IPS DF 6.9 (cell line): ENCODE measurements around the gene LIPM.

ENCODE experiments used
- DNase-seq: peaks from one replicate; pipeline ENCODE4 v3.0.0-alpha.2; 2013; ENCODE audit warnings: low read depth, low spot score
- H3K27ac ChIP-seq: one replicate; pipeline ENCODE4 v1.5.1; 2013; ENCODE audit warnings: low read length, control low read depth
- H3K27me3 ChIP-seq: 2 replicates; pipeline ENCODE4 v1.6.1; 2013; ENCODE audit warnings: mild to moderate bottlenecking, low read length; ENCODE audit not compliant: control insufficient read depth, insufficient read depth
- H3K36me3 ChIP-seq: 2 replicates; pipeline ENCODE4 v1.6.1; 2013; ENCODE audit warnings: low read length; ENCODE audit not compliant: control insufficient read depth, insufficient read depth
- H3K4me1 ChIP-seq: 2 replicates; pipeline ENCODE4 v1.6.1; 2013; ENCODE audit warnings: low read length; ENCODE audit not compliant: control insufficient read depth, insufficient read depth
- H3K4me3 ChIP-seq: 2 replicates; pipeline ENCODE4 v1.5.1; 2013; ENCODE audit warnings: mild to moderate bottlenecking, low read length
- H3K9me3 ChIP-seq: 2 replicates; pipeline ENCODE4 v1.6.1; 2013; ENCODE audit warnings: low read length, inconsistent platforms; ENCODE audit not compliant: control insufficient read depth, insufficient read depth
- WGBS: extraction: QIAGEN DNeasy Blood & Tissue Kit; methylation state at CpG from one replicate; pipeline ENCODE4 v1.1.7; 2013; ENCODE audit warnings: mixed read lengths, missing lambda C conversion rate; ENCODE audit not compliant: insufficient read length, insufficient coverage; 5-methylcytosine and 5-hydroxymethylcytosine counted together

Gene LIPM, protein sequence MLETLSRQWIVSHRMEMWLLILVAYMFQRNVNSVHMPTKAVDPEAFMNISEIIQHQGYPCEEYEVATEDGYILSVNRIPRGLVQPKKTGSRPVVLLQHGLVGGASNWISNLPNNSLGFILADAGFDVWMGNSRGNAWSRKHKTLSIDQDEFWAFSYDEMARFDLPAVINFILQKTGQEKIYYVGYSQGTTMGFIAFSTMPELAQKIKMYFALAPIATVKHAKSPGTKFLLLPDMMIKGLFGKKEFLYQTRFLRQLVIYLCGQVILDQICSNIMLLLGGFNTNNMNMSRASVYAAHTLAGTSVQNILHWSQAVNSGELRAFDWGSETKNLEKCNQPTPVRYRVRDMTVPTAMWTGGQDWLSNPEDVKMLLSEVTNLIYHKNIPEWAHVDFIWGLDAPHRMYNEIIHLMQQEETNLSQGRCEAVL

DNA sequence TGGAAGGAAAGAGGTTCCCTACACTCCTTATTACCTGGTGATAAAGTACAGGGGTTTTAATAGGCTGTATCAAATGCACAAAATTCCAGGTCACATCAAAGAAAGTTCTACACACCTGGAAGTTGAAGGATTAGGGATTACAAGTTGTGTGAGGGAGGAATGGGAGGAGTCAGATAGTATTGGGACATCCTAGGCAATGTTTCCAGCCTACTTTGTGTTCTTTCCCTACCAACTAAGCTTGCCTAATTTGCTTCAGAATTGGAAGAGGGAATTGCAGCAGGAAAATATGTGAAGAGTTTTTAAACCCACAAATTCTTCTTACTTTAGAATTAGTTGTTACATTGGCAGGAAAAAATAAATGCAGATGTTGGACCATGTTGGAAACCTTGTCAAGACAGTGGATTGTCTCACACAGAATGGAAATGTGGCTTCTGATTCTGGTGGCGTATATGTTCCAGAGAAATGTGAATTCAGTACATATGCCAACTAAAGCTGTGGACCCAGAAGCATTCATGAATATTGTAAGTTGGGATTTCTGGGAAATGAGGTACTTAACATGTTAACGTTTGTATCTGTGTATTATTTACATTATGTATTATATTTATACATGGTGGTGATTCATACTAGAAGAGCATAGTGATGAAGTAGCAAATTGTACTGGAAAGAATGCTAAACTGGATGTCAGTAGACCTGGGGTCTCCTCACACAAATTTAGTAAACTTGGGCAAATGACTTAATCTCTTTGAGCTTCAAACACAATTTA lies at the start of gene LIPM:
TSS of gene LIPM (plus strand) at position 208 of the 763 bp plus-strand sequence. CDS start at position 375, 167 bp downstream.
- H3K27me3 ChIP-seq, result no peaks in the 10 kb centered on the region
- no peaks in the 10 kb centered on the region for H3K9me3 ChIP-seq
- no CpG with 5 or more reads among the region's 2 CpGs for WGBS
- no peaks in the 10 kb centered on the region for H3K4me1 ChIP-seq
- DNase-seq, result no peak
- no peaks in the 10 kb centered on the region for H3K36me3 ChIP-seq
- H3K4me3 ChIP-seq, result no peak within 1 kb of the TSS
- no peak within 1 kb of the TSS for H3K27ac ChIP-seq

DNA sequence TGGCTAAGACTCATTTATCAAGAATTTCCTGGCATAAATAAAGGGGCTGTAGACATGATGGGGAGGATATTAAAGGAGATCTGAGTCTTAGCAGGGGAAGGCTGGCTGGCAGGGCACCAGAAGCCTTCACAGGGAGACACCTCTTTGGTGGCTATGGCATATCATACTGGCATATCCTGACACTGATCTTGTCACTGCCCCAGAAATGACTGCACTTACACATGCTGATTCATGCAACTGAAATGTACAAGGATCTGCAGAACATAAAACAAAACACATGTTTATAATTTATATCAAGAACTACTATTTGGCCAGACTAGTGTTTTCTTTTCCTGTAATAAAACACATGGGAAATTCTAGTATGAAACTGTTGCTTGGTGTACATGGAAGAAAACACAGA lies 48.2 kb upstream of the LIPM start:
- DNase-seq, result no peak
- no peaks in the 10 kb centered on the region for H3K36me3 ChIP-seq
- H3K27me3 ChIP-seq, result no peaks in the 10 kb centered on the region
- H3K9me3 ChIP-seq, result no peaks in the 10 kb centered on the region
- no peak overlapping the region for H3K4me3 ChIP-seq
- H3K4me1 ChIP-seq, result no peaks in the 10 kb centered on the region
- no peak overlapping the region for H3K27ac ChIP-seq

DNA sequence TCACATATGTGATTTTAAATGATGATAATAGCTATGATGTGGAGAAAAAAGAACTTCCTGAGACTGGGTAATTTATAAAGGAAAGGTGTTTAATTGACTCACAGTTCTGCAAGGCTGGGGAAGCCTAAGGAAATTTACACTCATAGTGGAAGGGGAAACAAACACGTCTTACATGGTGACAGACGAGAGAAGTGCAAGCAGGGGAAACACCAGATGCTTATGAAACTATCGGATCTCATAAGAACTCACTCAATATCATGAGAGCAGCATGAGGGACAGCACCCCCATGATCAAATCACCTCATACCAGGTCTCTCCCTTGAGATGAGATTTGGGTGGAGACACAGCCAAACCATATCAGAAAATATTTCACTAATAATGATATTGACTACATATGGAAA lies 46.8 kb upstream of the LIPM start:
- DNase-seq, result no peak
- H3K36me3 ChIP-seq, result no peaks in the 10 kb centered on the region
- H3K27me3 ChIP-seq, result no peaks in the 10 kb centered on the region
- H3K9me3 ChIP-seq, result no peaks in the 10 kb centered on the region
- no peaks in the 10 kb centered on the region for H3K4me1 ChIP-seq
- no peak overlapping the region for H3K27ac ChIP-seq
- WGBS, result no CpG with 5 or more reads among the region's 3 CpGs
- H3K4me3 ChIP-seq, result no peak overlapping the region

DNA sequence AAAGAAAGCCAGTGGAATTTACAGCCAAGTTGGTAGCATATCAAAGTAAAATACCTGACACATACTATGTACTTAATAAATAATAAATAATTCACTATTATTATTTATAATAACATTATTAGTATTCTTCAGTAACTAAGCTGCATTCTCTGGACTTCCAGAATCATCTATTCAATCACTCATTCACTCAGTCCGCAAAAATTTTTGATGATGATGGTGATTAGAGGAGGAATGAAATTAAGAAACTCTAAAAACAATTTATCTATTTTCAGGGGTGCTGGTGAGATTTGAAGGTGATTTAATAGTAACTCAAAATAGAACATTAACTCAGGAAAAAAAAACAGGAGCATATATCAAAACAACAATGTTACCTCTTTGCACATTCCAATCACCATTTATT lies 45.9 kb upstream of the LIPM start:
- no peak for DNase-seq
- Histone ChIP-seq H3K27me3 (no peaks in the 10 kb centered on the region), H3K36me3 (no peaks in the 10 kb centered on the region), H3K4me1 (no peaks in the 10 kb centered on the region), H3K27ac (no peak overlapping the region), H3K4me3 (no peak overlapping the region), H3K9me3 (no peaks in the 10 kb centered on the region)
- WGBS, result no CpG with 5 or more reads among the region's 1 CpG

DNA sequence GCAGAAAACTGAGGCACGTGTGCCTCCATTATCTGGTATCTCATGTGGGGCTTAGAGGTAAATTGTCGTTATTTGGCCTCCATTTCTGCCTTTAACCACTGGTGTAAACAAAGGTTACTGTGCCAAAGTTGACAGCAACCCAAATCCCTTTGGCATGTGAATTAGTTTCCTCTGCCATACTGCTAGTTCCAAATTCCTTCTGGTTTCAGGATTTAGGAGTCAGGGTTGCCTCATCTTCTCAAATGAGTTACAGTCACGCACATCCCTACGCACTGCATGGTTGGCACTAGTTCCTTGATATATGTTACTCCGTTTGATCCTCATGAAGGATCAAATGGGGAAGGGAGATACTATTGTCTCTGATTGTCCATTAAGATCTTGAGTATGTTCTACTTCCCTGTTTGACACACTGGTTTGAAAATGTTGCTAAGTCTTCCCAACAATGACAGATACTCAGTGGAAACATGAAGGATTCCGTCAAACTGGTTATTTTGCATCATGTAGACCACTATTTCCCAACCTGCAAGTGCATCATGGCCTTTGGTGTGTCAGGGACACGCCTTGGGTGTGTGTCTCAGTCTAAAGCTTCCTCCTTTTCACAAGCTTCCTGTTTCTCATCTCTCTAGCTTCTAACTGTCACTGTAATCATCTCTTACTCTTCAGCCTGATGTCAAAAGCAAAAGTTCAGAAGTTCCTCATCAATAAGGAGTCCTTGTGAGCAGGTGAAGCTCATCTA lies 43.0 kb upstream of the LIPM start, which contains the start of gene LIPN:
TSS of gene LIPN (plus strand) at position 655 of the 736 bp plus-strand sequence. CDS start 1,386 bp downstream, outside the sequence.
- H3K27ac ChIP-seq, result no peak within 1 kb of the TSS
- no peaks in the 10 kb centered on the region for H3K36me3 ChIP-seq
- DNase-seq, result no peak
- WGBS, result no CpG with 5 or more reads among the region's 7 CpGs
- H3K4me3 ChIP-seq, result no peak within 1 kb of the TSS
- no peaks in the 10 kb centered on the region for H3K4me1 ChIP-seq
- H3K9me3 ChIP-seq, result no peaks in the 10 kb centered on the region
- H3K27me3 ChIP-seq, result no peaks in the 10 kb centered on the region

DNA sequence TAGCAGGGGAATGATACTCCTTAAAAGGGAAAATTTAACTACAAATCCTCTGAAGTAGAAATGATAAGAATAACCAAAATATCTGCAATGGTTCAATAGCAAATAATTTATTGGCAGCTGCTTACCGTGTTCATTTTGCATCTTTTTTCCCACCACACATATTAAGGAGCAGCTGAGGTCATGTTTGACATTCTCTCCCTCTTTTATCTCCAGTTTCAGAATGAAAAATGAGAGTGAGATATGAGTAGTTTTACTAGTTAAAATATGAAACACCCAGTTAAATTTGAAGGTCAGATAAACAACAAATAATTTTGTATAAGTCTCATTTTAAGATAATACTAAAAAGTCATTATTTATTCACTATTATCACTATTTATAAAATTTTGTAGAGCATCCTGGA lies 39.6 kb upstream of the LIPM start:
- no peaks in the 10 kb centered on the region for H3K36me3 ChIP-seq
- no peak overlapping the region for H3K27ac ChIP-seq
- H3K4me3 ChIP-seq, result no peak overlapping the region
- no peaks in the 10 kb centered on the region for H3K27me3 ChIP-seq
- DNase-seq, result no peak
- no CpG with 5 or more reads among the region's 1 CpG for WGBS
- H3K9me3 ChIP-seq, result no peaks in the 10 kb centered on the region
- H3K4me1 ChIP-seq, result no peaks in the 10 kb centered on the region

DNA sequence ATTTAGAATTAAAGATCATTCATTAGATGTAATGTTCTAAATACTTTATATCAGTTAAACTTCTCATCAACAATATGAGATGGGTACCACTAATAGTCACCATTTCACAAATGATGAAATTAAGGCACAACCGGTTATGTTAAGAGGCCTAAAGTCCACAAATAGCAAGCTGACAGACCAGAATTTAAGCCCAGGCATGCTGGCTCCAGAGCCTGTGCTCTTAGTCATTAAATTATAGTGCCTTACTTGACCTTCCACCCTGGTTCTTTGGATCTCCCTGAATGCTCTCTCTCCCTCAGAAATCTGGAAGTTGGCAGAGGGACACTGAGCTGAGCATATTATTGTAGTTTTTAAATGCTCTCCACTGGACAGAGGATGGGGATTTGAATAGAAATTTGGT lies 39.1 kb upstream of the LIPM start:
- H3K27me3 ChIP-seq, result no peaks in the 10 kb centered on the region
- no peaks in the 10 kb centered on the region for H3K36me3 ChIP-seq
- no peaks in the 10 kb centered on the region for H3K9me3 ChIP-seq
- no peak for DNase-seq
- no peak overlapping the region for H3K4me3 ChIP-seq
- no CpG with 5 or more reads among the region's 1 CpG for WGBS
- no peak overlapping the region for H3K27ac ChIP-seq
- H3K4me1 ChIP-seq, result no peaks in the 10 kb centered on the region

DNA sequence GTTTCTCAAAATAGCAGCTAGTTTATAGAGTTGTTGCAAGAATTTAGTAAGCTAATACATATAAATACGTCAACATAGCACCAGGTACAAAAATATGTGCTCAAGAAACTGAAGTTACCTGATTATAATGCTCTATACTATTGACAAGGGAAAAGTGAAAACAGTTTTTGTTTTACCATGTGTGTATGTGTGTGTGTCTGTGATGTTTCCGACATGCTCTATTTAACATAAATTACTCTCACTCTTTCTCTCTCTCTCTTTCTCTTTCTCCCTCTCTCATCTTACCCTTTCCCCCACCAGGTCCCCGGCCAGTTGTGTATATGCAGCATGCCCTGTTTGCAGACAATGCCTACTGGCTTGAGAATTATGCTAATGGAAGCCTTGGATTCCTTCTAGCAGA lies 38.4 kb upstream of the LIPM start:
- WGBS, result no CpG with 5 or more reads among the region's 3 CpGs

DNA sequence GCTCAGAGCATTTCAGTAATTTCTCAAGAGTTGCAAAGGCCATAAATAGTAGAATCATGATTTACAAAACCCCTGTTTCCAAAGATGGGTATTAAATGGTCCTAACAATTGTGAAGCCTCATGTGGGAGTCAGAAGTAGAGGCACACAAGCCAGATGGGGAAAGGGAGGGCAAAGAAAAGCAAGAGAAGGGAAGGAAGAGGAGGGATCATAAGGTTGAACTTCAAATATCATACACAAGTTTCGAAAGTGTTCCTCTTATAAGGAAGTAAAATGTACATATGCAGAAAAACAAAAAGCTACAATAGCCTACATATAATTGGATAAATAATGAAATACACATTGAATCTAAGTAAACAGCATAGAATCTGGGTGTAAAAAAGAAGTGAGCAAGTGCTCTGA lies 36.7 kb upstream of the LIPM start:
- no peak overlapping the region for H3K27ac ChIP-seq
- no peak for DNase-seq
- no CpG with 5 or more reads among the region's 1 CpG for WGBS
- H3K4me3 ChIP-seq, result no peak overlapping the region
- no peaks in the 10 kb centered on the region for H3K4me1 ChIP-seq
- H3K36me3 ChIP-seq, result no peaks in the 10 kb centered on the region
- H3K27me3 ChIP-seq, result no peaks in the 10 kb centered on the region
- no peaks in the 10 kb centered on the region for H3K9me3 ChIP-seq

More for the DNA sequence above, 38.4 kb upstream of the LIPM start:
- no peaks in the 10 kb centered on the region for H3K9me3 ChIP-seq
- no peaks in the 10 kb centered on the region for H3K4me1 ChIP-seq
- DNase-seq, result no peak
- H3K27ac ChIP-seq, result no peak overlapping the region
- no peak overlapping the region for H3K4me3 ChIP-seq
- H3K27me3 ChIP-seq, result no peaks in the 10 kb centered on the region
- H3K36me3 ChIP-seq, result no peaks in the 10 kb centered on the region

DNA sequence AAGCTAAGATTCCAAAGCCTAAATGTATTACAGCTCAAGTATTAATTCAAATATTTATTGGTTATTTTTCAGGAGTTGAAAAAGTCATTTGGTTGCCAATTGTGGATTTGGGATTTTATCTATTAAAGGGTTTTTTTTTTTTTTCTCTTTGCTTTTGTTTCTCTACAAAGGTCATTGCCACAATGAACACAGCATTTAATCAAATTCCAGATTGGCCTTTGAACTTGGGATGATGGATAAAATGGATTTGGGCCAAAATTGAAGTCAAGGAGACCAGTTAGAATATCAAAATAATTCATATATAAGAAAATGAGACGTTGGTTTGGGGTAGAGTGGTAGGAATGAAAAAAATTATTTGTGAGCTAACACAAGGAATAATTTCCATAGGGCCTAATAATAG lies 33.1 kb upstream of the LIPM start:
- Histone ChIP-seq H3K27me3 (no peaks in the 10 kb centered on the region), H3K36me3 (no peaks in the 10 kb centered on the region), H3K27ac (no peak overlapping the region), H3K4me3 (no peak overlapping the region), H3K9me3 (no peaks in the 10 kb centered on the region), H3K4me1 (no peaks in the 10 kb centered on the region)
- 100% methylated on average over 1 of the region's 1 CpG for WGBS
- no peak for DNase-seq
